Measurements from ENCODE around the gene SPAG7. TPM values are rescaled to one million over a fixed set of nuclear protein-coding genes. Genes with fewer than 3 reads are reported as not detected.

The SPAG7 gene
- total RNA-seq, 1 donor from 2014 or later: 73.0 TPM

DNA sequence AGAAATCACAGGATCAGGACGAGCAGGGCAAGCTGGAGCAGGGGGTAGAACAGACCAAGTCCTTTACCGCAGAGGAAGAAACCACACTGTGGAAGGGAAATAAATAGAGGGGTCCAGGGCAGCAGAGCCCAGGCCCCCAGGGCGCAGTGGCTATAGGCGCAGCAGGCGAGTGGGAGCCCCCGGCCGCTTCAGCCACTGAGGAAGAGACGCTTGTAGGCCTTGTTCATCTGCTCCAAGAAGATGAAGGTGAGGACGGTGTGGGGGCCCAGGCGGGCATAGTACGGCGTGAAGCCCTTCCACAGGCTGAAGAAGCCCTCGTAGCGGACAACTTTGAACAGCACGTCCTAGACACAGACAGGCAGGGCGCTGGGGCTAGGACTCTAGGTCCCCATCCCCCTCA lies 30.1 kb downstream of the SPAG7 start:
- Mint-ChIP-seq H3K4me1 (ENCODE audit: low read depth) (peaks cover 42% of the 10 kb centered on the region), H3K27me3 (ENCODE audit: low read depth) (no peaks in the 10 kb centered on the region), H3K9me3 (ENCODE audit: low read depth) (no peaks in the 10 kb centered on the region), H3K27ac (ENCODE audit: unreplicated experiment) (no peak overlapping the region), H3K36me3 (ENCODE audit: low read depth) (peaks cover 1% of the 10 kb centered on the region), H3K4me3 (ENCODE audit: unreplicated experiment) (no peak overlapping the region)
- TF ChIP-seq, protein P1, sequence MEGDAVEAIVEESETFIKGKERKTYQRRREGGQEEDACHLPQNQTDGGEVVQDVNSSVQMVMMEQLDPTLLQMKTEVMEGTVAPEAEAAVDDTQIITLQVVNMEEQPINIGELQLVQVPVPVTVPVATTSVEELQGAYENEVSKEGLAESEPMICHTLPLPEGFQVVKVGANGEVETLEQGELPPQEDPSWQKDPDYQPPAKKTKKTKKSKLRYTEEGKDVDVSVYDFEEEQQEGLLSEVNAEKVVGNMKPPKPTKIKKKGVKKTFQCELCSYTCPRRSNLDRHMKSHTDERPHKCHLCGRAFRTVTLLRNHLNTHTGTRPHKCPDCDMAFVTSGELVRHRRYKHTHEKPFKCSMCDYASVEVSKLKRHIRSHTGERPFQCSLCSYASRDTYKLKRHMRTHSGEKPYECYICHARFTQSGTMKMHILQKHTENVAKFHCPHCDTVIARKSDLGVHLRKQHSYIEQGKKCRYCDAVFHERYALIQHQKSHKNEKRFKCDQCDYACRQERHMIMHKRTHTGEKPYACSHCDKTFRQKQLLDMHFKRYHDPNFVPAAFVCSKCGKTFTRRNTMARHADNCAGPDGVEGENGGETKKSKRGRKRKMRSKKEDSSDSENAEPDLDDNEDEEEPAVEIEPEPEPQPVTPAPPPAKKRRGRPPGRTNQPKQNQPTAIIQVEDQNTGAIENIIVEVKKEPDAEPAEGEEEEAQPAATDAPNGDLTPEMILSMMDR (IDR thresholded peaks at IDR 0.05): no peak
- no peak for DNase-seq (ENCODE audit: low spot score)

- Mint-ChIP-seq H3K4me1 (ENCODE audit: low read depth) (peaks cover 30% of the 10 kb centered on the region), H3K27me3 (ENCODE audit: low read depth) (no peaks in the 10 kb centered on the region), H3K27ac (ENCODE audit: unreplicated experiment) (no peak overlapping the region), H3K9me3 (ENCODE audit: low read depth) (no peaks in the 10 kb centered on the region), H3K36me3 (ENCODE audit: low read depth) (no peaks in the 10 kb centered on the region), H3K4me3 (ENCODE audit: unreplicated experiment) (no peak overlapping the region)
- TF ChIP-seq, protein P1 (IDR thresholded peaks at IDR 0.05): no peak
- DNase-seq (ENCODE audit: low spot score): no peak
Measured at GRCh38 chr17:4936436-4936835, 31.2 kb downstream of the SPAG7 start.

DNA sequence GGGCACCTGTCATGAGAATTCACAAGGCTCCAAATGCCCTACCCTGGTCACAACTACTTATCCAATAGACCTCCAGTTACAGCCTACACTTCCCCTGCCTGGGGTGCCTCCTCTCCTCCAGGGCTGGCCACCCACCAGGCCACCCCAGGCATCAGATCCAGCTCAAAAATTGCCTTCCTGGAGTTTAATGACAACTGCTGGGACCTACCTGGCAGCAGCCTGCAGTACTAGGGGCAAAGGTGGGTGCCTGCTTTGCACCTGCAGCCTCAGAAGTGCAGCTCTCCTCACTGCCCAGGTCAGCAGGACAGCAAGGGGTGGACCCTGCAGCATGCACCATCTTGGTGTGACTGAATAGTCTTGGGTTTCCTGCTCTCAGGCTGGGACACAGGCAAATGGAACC lies 32.0 kb downstream of the SPAG7 start:
- Mint-ChIP-seq H3K9me3 (ENCODE audit: low read depth) (no peaks in the 10 kb centered on the region), H3K27ac (ENCODE audit: unreplicated experiment) (no peak overlapping the region), H3K4me1 (ENCODE audit: low read depth) (peaks cover 23% of the 10 kb centered on the region), H3K4me3 (ENCODE audit: unreplicated experiment) (no peak overlapping the region), H3K27me3 (ENCODE audit: low read depth) (no peaks in the 10 kb centered on the region), H3K36me3 (ENCODE audit: low read depth) (no peaks in the 10 kb centered on the region)
- no peak for DNase-seq (ENCODE audit: low spot score)
- TF ChIP-seq, protein P1 (IDR thresholded peaks at IDR 0.05): no peak

DNA sequence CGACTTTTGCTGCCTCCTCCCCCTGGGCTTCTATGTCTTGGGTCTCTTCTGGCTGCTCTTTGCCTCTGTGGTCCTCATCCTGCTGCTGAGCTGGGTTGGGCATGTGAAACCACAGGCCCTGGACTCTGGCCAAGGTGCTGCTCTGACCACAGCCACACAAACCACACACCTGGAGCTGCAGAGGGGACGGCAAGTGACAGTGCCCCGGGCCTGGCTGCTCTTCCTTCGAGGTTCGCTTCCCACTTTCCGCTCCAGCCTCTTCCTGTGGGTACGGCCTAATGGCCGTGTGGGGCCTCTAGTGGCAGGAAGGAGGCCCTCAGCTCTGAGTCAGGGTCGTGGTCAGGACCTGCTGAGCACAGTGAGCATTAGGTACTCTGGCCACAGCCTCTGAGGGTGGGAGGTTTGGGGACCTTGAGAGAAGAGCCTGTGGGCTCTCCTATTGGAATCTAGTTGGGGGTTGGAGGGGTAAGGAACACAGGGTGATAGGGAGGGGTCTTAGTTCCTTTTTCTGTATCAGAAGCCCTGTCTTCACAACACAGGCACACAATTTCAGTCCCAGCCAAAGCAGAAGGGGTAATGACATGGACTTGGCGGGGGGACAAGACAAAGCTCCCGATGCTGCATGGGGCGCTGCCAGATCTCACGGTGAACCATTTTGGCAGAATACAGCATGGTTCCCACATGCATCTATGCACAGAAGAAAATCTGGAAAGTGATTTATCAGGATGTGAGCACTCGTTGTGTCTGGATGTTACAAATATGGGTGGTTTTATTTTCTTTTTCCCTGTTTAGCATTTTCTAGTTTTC lies 33.2 kb downstream of the SPAG7 start:
- H3K27ac Mint-ChIP-seq (ENCODE audit: unreplicated experiment): peak overlapping the region; percentile 55
- TF ChIP-seq, protein P1 (IDR thresholded peaks at IDR 0.05): peak; percentile 49
- H3K9me3 Mint-ChIP-seq (ENCODE audit: low read depth): no peaks in the 10 kb centered on the region
- H3K4me3 Mint-ChIP-seq (ENCODE audit: unreplicated experiment): no peak overlapping the region
- no peak for DNase-seq (ENCODE audit: low spot score)
- no peaks in the 10 kb centered on the region for H3K27me3 Mint-ChIP-seq (ENCODE audit: low read depth)
- H3K4me1 Mint-ChIP-seq (ENCODE audit: low read depth): peaks cover 22% of the 10 kb centered on the region
- no peaks in the 10 kb centered on the region for H3K36me3 Mint-ChIP-seq (ENCODE audit: low read depth)

DNA sequence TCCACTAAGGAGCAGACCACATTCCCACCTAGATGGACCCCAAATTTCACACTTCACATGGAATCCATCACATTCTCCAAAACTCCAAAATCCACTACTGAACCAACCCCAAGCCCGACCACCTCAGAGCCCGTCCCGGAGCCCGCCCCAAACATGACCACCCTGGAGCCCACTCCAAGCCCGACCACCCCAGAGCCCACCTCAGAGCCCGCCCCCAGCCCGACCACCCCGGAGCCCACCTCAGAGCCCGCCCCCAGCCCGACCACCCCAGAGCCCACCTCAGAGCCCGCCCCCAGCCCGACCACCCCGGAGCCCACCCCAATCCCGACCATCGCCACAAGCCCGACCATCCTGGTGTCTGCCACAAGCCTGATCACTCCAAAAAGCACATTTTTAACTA lies 34.0 kb downstream of the SPAG7 start:
- no peak overlapping the region for H3K4me3 Mint-ChIP-seq (ENCODE audit: unreplicated experiment)
- H3K27me3 Mint-ChIP-seq (ENCODE audit: low read depth): no peaks in the 10 kb centered on the region
- peaks cover 14% of the 10 kb centered on the region for H3K4me1 Mint-ChIP-seq (ENCODE audit: low read depth)
- no peak for DNase-seq (ENCODE audit: low spot score)
- H3K27ac Mint-ChIP-seq (ENCODE audit: unreplicated experiment): no peak overlapping the region
- TF ChIP-seq, protein P1 (IDR thresholded peaks at IDR 0.05): no peak
- peaks cover 2% of the 10 kb centered on the region for H3K36me3 Mint-ChIP-seq (ENCODE audit: low read depth)
- no peaks in the 10 kb centered on the region for H3K9me3 Mint-ChIP-seq (ENCODE audit: low read depth)

Measured in chondrocyte (in vitro differentiated cells).